GM12891 (cell line): ENCODE results near the gene NCEH1.
"Not testable (repeated sequence)": the region's sequence is repeated elsewhere in the genome, so short reads cannot be mapped to it uniquely, and the experiment has no call there.

ENCODE experiments used
- DNase-seq: peaks from one replicate; pipeline ENCODE4 v3.0.0; 2011; ENCODE audit warnings: low spot score; ENCODE audit not compliant: insufficient read length
- FAIRE-seq: peaks from 2 replicates; lab custom pipeline; 2011; peaks lifted over from hg19 to GRCh38; lab: Jason Lieb, UNC
- PAX5 ChIP-seq: IDR thresholded peaks from 2 replicates; pipeline ENCODE4 v1.6.1; 2011; ENCODE audit warnings: low read length, moderate library complexity, mild to moderate bottlenecking; ENCODE audit not compliant: insufficient read depth, severe bottlenecking
- POLR2A ChIP-seq: IDR thresholded peaks from 2 replicates; pipeline ENCODE4 v1.6.1; 2011; ENCODE audit warnings: low read depth, low read length, control low read depth
- POLR2AphosphoS5 ChIP-seq: IDR thresholded peaks from 2 replicates; pipeline ENCODE4 v1.6.1; 2011; ENCODE audit warnings: low read depth, low read length, control low read depth
- POU2F2 ChIP-seq: IDR thresholded peaks from 2 replicates; pipeline ENCODE4 v1.6.1; 2011; ENCODE audit warnings: low read depth, mild to moderate bottlenecking, control low read depth, low read length, moderate library complexity
- SPI1 ChIP-seq: IDR thresholded peaks from 2 replicates; pipeline ENCODE4 v1.6.1; 2011; ENCODE audit warnings: low read depth, low read length, control low read depth
- TAF1 ChIP-seq: IDR thresholded peaks from 2 replicates; pipeline ENCODE4 v1.6.1; 2011; ENCODE audit warnings: low read depth, low read length, control low read depth

NCEH1 gene

DNA sequence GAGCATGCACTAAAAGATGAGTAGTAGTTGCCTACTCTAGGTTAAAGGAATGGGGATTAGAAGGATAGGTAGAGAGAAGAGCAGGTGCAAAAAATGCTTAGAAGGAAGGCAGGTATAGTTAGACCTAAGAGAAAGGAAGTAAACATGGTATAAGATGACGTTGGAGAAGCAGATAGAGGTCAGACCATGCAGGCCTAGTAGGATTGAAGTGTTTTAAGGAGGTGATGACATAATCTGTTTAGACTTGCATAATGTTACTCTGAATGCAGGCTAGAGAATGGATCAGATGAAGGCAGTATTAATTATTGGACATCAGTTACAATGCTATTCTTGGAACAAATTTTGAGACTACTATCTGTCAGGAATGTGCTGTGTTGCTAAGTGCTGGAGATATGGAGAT is 28.6 kb upstream of the NCEH1 start:
- TF ChIP-seq PAX5 (no peak), TAF1 (no peak), POU2F2 (no peak), SPI1 (no peak), POLR2A (no peak), POLR2AphosphoS5 (no peak)
- DNase-seq = no peak
- FAIRE-seq = no peak

DNA sequence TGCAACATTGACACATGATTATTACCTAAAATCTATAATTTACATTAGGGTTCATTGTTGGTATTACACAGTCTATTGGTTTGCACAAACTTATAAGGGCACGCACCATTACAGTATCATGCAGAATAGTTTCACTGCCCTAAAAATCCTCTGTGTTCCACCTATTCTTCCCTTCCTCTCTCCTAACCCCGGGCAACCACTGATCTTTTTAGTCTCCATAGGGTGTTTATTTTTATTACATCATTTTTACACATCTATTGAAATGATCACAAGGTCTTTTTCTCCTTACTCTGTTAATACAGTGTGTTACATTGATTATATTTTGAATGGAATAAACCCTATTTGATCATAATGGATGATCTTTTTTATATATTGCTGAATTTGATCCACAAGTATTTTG is 24.1 kb upstream of the NCEH1 start:
- TF ChIP-seq POLR2AphosphoS5 (no peak), SPI1 (no peak), POU2F2 (no peak), PAX5 (no peak), TAF1 (no peak), POLR2A (no peak)
- DNase-seq = no peak
- FAIRE-seq = no peak

DNA sequence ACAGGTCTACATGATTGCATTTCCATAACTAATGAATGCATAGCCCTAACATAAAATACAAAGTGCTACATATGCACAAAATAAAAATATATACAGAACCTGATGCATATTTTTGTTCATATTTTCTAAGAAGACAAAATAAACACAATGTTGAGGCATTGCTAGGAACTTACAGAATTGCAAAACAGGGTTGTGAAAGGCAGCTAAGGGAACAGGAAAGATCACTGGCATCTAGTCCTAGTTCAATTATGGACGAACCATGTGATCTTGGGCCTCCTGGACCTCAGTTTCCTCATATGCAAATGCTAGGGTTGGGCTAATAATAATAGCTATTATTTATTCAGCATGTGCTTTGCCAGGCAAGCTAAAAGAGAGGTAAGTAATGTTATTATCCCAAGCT is 15.5 kb upstream of the NCEH1 start:
- no peak for FAIRE-seq
- DNase-seq = no peak
- TF ChIP-seq PAX5 = no peak

DNA sequence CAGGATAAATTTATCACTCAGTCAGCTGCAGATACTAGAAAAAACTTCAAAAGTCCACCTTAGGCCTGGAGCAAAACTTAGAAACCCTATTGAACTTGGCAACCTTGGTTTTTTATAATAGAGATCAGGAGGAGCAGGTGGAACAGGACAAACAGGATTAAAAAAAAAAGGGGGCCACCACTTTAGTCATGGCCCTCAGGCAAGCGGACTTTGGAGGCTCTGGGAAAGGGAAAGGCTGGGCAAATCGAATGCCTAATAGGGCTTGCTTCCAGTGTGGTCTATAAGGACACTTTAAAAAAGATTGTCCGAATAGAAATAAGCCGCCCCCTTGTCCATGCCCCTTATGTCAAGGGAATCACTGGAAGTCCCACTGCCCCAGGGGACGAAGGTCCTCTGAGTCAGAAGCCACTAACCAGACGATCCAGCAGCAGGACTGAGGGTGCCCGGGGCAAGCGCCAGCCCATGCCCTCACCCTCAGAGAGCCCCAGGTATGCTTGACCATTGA is 11.7 kb upstream of the NCEH1 start:
- FAIRE-seq, DNase-seq: not testable (repeated sequence)

DNA sequence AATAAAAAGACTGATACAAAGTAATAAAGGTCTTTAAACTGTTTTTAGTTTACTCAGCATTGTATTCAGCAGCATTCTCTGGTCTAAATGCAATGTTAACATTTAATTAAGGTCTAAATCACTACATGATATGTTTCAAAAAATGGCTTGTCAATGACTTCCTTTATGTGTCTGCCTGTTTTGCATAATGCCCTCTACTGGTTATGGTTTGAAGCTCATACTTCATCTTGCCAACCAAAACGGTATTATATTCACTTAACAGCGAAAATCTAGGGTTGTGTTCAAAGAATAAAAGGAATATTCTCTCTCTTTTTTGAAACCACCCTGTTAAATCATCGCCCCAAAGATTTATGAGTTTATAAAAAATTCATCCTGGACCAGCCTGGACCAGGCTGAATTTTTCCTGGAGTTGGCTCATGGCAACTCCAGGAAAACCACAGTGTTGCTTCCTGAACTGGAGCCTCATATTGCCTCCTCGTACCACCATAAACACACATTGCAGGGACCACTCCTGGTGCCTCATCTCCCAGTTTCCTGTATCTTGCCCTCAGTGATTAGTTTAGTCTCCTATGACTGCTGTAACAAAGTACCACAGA is 6.7 kb upstream of the NCEH1 start:
- no peak for DNase-seq
- no peak for FAIRE-seq

DNA sequence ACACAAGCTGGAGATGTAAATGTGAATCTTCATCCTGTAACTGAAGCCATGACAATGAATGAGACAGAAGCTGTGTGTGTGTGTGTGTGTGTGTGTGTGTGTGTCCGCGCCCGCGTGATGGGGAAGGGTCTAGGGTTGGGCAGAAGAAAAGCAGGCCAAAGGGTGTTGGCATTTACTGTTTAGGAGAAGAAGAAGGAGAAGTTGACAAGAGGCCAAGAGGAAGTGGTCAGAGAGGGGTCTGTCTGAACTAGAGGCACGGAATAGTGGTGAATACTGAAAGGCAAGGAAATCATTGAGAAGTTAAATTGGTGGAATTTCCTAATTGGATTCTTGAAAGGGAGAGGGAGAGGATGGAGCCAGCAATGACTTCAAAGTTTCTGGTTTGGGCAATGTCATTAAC is 5.6 kb upstream of the NCEH1 start:
- TF ChIP-seq TAF1 (no peak), SPI1 (peak; percentile 37), POU2F2 (no peak)
- no peak for DNase-seq
- no peak for FAIRE-seq

More for the DNA sequence above, 6.7 kb upstream of the NCEH1 start:
- TF ChIP-seq POLR2A (no peak), SPI1 (no peak), POLR2AphosphoS5 (no peak), PAX5 (no peak)

DNA sequence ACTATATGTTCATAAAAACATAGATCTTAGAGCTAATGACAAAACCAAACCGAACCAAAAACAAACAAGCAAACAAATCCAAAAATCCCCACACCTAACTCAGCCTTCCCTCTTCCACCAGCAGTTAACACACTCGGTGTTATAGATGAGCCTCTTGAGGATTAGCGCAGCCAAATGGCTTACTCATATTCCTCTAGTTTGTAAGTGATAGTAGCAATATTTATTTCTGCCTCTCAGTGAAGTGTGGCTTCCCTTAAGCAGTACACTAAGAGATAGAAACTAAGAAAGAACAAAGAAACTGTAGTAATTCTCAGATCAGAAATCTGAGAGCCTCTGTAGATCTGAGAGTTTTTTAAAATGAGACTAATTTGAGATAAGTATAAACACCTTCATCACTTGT is 2.4 kb upstream of the NCEH1 start:
- TF ChIP-seq SPI1 (no peak), PAX5 (no peak), POU2F2 (no peak), POLR2A (no peak), TAF1 (no peak), POLR2AphosphoS5 (no peak)
- DNase-seq (no peak), FAIRE-seq (no peak)

DNA sequence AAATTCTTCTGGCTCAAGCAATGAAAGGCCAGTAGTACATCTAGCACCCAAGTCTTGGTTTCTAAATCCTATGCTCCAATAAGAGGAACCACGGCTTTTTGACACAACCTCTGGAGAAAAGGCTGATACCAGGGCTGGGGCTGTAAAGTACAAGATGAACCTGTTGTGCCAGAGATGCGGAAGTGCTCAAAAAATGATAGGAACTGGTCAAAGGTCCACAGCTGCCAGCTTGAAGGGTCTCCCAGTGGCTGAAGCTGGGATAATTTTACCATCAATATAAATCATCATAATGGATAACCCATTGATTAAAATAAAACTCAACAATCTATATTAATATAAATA is 558 bp upstream of the NCEH1 start:
- FAIRE-seq (no peak), DNase-seq (no peak)
- TF ChIP-seq SPI1 (no peak), PAX5 (no peak), POLR2A (no peak), POLR2AphosphoS5 (no peak), TAF1 (no peak), POU2F2 (no peak)

DNA sequence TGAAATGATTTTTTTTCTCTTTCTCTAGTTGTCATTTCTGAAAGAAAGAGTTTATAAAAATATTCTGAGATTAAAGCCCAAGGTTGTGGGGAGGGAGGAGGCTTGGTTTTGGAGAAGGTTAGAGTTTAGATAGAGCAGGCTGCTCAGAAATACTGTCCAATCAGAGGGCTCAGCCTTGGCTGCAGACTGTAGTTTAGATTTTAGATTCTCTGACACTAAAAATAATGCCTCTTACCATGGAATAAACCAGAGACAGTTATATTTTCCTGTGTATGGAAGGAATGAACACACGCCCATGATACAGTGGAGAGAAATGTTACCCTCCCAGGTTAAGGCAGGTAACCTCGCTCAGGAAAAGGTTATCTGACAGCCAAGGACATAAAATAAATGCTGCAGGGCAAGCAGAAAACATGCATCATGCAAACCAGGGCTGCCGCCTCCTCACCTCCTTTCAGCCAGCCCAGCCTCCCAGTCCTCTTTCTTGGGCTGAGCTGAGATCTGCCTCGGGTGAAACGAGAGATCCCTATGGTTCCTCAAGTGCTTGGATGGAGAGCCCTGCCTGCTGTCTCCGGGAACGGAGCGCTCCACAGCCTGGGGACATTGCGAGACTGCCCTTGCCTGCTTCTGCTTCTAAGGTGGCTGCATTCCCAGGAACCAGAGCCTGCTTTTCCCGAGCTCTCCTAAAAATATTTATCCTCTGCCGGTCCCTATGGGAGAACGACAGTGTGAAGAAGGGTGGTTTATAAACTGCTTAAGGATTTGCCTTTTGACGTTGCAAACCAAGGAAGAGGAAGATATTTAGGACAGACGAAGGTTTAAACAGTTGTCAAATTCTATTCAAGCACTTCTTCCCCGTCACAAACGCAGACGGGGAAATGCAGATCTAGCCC is 848 bp downstream of the NCEH1 start:
- no peak for TF ChIP-seq PAX5
- no peak for TF ChIP-seq SPI1
- no peak for TF ChIP-seq TAF1
- no peak for TF ChIP-seq POLR2AphosphoS5
- TF ChIP-seq POLR2A = no peak
- TF ChIP-seq POU2F2 = no peak
- DNase-seq = no peak
- FAIRE-seq = no peak
